Epithelial cell of esophagus (primary cell): Measurements from ENCODE around the gene SUB1.

ENCODE experiments used
- DNase-seq: peaks from one replicate; pipeline ENCODE4 v3.0.0; 2010; ENCODE audit warnings: low read depth
- H3K4me3 ChIP-seq: 2 replicates; pipeline ENCODE4 v1.5.1; 2011; ENCODE audit warnings: mild to moderate bottlenecking, low read length, control low read depth
- CTCF ChIP-seq: IDR thresholded peaks from 2 replicates; pipeline ENCODE4 v1.5.1; 2011; ENCODE audit warnings: low read depth, mild to moderate bottlenecking, low read length, control low read depth, inconsistent platforms; ENCODE audit not compliant: insufficient read depth; ENCODE audit errors: missing control alignments

Gene SUB1

DNA sequence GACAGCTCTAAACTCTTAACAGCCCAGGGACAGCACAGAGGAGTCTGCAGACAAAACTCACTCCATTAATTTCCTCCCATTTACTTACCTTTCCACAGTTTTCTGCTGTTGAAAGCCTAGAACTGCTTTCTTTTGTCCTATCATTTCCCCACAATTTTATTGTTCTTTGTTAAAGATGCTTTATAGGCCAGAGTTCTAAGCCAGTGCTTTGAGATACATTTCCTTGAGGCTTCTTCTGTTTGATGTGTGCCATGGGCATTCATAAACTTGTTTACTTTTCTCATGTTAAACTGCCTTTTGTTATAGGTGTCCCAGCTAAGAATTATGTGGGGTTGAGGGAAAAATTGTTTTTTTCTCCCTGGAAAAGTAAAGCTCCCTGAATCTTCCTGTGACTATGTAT, 25.9 kb upstream of the SUB1 start:
- DNase-seq, result no peak
- no peak overlapping the region for H3K4me3 ChIP-seq
- TF ChIP-seq CTCF, result no peak

DNA sequence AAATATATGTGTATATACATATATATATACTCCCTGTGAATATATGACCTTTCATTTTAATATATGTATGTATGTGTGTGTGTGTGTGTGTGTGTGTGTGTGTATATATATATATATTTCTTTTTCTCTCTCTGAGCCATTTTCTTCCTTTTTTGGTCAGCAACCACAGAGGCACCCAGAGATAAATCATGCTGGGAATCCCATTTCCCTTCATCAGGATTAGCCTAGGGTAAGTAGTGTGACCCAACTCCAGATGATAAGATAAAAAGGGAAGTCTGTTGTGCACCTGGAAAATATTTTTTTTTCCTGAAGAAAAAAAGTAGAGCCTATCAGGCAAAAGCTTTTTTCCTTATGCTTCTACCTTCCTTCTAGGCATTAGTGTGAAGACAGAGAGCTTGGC, 25.4 kb upstream of the SUB1 start:
- DNase-seq, result no peak
- TF ChIP-seq CTCF, result no peak
- H3K4me3 ChIP-seq, result no peak overlapping the region

- TF ChIP-seq CTCF, result no peak
- no peak overlapping the region for H3K4me3 ChIP-seq
- no peak for DNase-seq
Observed at GRCh38 chr5:32562056-32562455, 23.3 kb upstream of the SUB1 start.

DNA sequence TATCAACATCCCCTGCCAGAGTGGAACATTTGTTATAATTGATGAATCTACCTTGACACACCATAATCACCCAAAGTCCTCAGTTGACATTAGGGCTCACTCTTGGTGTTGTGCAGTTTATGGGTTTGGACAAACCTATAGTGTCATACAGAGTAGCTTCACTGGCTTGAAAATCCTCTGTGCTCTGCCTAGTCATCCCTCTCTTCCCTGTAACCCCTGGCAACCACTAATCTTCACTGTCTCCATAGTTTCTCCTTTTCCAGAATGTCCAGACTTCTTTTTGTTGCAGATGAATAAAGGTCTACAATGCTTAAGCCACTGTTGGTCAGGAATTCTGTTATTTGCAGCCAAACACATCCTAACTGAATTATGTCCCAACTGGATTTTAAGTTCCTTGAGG, 22.5 kb upstream of the SUB1 start:
- TF ChIP-seq CTCF, result no peak
- no peak for DNase-seq
- H3K4me3 ChIP-seq, result no peak overlapping the region

GRCh38 chr5:32563614-32564013, 21.7 kb upstream of the SUB1 start:
- DNase-seq, result no peak
- no peak overlapping the region for H3K4me3 ChIP-seq
- TF ChIP-seq CTCF, result no peak

DNA sequence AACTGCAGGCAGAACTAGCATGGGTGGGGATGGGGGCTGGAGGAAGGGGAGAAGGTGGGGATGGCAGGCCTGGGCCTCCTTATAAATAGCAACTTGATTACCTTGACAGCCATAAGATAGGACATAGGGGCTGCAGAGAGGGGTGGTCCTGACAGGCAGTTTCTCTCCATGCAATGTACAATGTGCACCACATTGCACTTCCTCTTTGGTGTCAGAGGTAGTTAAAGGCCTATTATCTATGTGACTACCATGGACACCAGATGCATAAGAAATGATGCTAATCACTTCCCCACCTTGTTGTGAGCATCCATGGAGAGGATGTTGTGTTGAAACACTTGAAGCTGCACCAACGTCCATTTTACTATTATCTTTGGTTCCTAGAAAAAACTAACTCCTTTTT, 20.2 kb upstream of the SUB1 start:
- TF ChIP-seq CTCF, result no peak
- DNase-seq, result no peak
- H3K4me3 ChIP-seq, result no peak overlapping the region

GRCh38 chr5:32566319-32567111, 18.8 kb upstream of the SUB1 start:
- TF ChIP-seq CTCF, result no peak

More at GRCh38 chr5:32566319-32567111, 18.8 kb upstream of the SUB1 start:
- no peak overlapping the region for H3K4me3 ChIP-seq
- no peak for DNase-seq
